HCT116 (cell line): ENCODE results near the gene LHB. TPM values are rescaled to one million over a fixed set of nuclear protein-coding genes. Genes with fewer than 3 reads are reported as not detected.

ENCODE experiments used
- ATAC-seq: fragments of 200-7000 bp; cut with Tn5 transposase; 2 replicates; pipeline ENCODE4 v1.9.1; 2020; ENCODE audit warnings: mild to moderate bottlenecking, moderate library complexity
- BruUV-seq: library from RNA; stranded (reverse); fragments of 400-500 nt; replicated peaks from 2 replicates; lab custom pipeline; 2021; lab: Mats Ljungman, UMichigan
- CTCF ChIA-PET: fragments of 300-600 bp; sonication (Branson Sonifier 250); formaldehyde crosslinking; loops from one replicate; lab custom pipeline; 2021; ENCODE audit warnings: antibody characterized with exemption; lab: Charles Lee
- POLR2A ChIA-PET: fragments of 300-600, 350-600 bp; sonication (Branson Sonifier 250); formaldehyde crosslinking; loops from one replicate; lab custom pipeline; 2021; ENCODE audit warnings: antibody characterized with exemption; lab: Charles Lee
- RAD21 ChIA-PET, 2 experiments: fragments of 300-600 bp; sonication (Branson Sonifier 250); formaldehyde crosslinking; loops; one replicate each; lab custom pipeline; 2023; ENCODE audit warnings: low total read pairs in 2 of 2; ENCODE audit not compliant: uncharacterized antibody in 2 of 2, unreplicated experiment in 2 of 2, low non-redundant PET in 1 of 2; lab: Charles Lee
- DNase-seq: peaks from one replicate; pipeline ENCODE4 v3.0.0-alpha.2; 2010; ENCODE audit warnings: low read depth, low spot score
- H2AFZ ChIP-seq: fragments of 200-600 bp; shearing (Covaris generic), sonication (generic); 2 replicates; pipeline ENCODE4 v1.6.1; 2017; ENCODE audit warnings: low read depth, mixed run types, mixed read lengths, antibody characterized with exemption, low read length; ENCODE audit not compliant: poor library complexity, severe bottlenecking
- H3K27ac ChIP-seq: 2 replicates; pipeline ENCODE4 v1.5.1; 2012; ENCODE audit warnings: low read depth, low read length
- H3K27me3 ChIP-seq: fragments of 200-600 bp; sonication (generic); 2 replicates; pipeline ENCODE4 v1.6.1; 2016; ENCODE audit warnings: mixed run types, low read length, mixed read lengths; ENCODE audit not compliant: insufficient read depth
- H3K36me3 ChIP-seq, 2 experiments: fragments of 200-500 bp in 1 of 2; fragments of 200-600 bp in 1 of 2; sonication (Bioruptor generic) in 1 of 2; sonication (generic) in 1 of 2; 2 replicates each; pipeline versions ENCODE4 v1.5.1 to v1.6.1; 2014 to 2016; ENCODE audit warnings: low read length in 2 of 2, inconsistent platforms in 1 of 2, mixed read lengths in 1 of 2, mixed run types in 1 of 2; ENCODE audit not compliant: insufficient read depth in 2 of 2, control insufficient read depth in 1 of 2
- H3K4me1 ChIP-seq, 2 experiments: fragments of 200-600 bp in 1 of 2; sonication (generic) in 1 of 2; 2 replicates each; pipeline versions ENCODE4 v1.5.1 to v1.6.1; 2012 to 2017; ENCODE audit warnings: low read length in 2 of 2, inconsistent platforms in 1 of 2, mild to moderate bottlenecking in 1 of 2, mixed read lengths in 1 of 2, mixed run types in 1 of 2, moderate library complexity in 1 of 2; ENCODE audit not compliant: insufficient read depth in 2 of 2, control insufficient read depth in 1 of 2
- H3K4me2 ChIP-seq: fragments of 200-600 bp; sonication (generic); 2 replicates; pipeline ENCODE4 v1.6.1; 2017; ENCODE audit warnings: mixed run types, low read length, mixed read lengths
- H3K4me3 ChIP-seq, 2 experiments: fragments of 200-600 bp in 1 of 2; sonication (generic) in 1 of 2; replicated peaks in 1 of 2; 2 replicates each; pipeline ENCODE4 v1.5.1; 2011 to 2016; ENCODE audit warnings: low read length in 2 of 2, control low read depth in 1 of 2, low read depth in 1 of 2, mild to moderate bottlenecking in 1 of 2, mixed read lengths in 1 of 2, mixed run types in 1 of 2
- H3K79me2 ChIP-seq: fragments of 200-600 bp; sonication (generic); 2 replicates; pipeline ENCODE4 v1.6.1; 2017; ENCODE audit warnings: mild to moderate bottlenecking, mixed run types, low read length, moderate library complexity, mixed read lengths; ENCODE audit not compliant: insufficient read depth
- H3K9ac ChIP-seq: fragments of 200-600 bp; sonication (generic); 2 replicates; pipeline ENCODE4 v1.6.1; 2016; ENCODE audit warnings: low read length, mixed read lengths
- H3K9me2 ChIP-seq: fragments of 200-600 bp; sonication (generic), shearing (Covaris generic); 2 replicates; pipeline ENCODE4 v1.6.1; 2017; ENCODE audit warnings: mixed run types, mild to moderate bottlenecking, moderate library complexity; ENCODE audit not compliant: insufficient read depth
- H3K9me3 ChIP-seq, 2 experiments: fragments of 200-500 bp in 1 of 2; fragments of 200-600 bp in 1 of 2; sonication (Bioruptor generic) in 1 of 2; sonication (generic) in 1 of 2; 2 replicates each; pipeline ENCODE4 v1.6.1; 2014 to 2017; ENCODE audit warnings: low read length in 2 of 2, mixed read lengths in 2 of 2, inconsistent platforms in 1 of 2, low read depth in 1 of 2, mild to moderate bottlenecking in 1 of 2, mixed run types in 1 of 2, moderate library complexity in 1 of 2; ENCODE audit not compliant: control insufficient read depth in 1 of 2, insufficient read depth in 1 of 2
- H4K20me1 ChIP-seq: fragments of 200-600 bp; sonication (generic), shearing (Covaris generic); 2 replicates; pipeline ENCODE4 v1.6.1; 2017; ENCODE audit warnings: mixed run types, mild to moderate bottlenecking, moderate library complexity; ENCODE audit not compliant: insufficient read depth
- ATF3 ChIP-seq: IDR thresholded peaks from 2 replicates; pipeline ENCODE4 v1.6.1; 2012
- CBX3 ChIP-seq: IDR thresholded peaks from 2 replicates; pipeline ENCODE4 v1.6.1; 2012; ENCODE audit warnings: low read depth
- CEBPB ChIP-seq: IDR thresholded peaks from 2 replicates; pipeline ENCODE4 v1.6.1; 2012; ENCODE audit warnings: low read depth
- CTCF ChIP-seq, 3 experiments: fragments of 200-600 bp in 1 of 3; sonication (generic) in 1 of 3; IDR thresholded peaks in 2 of 3; conservative IDR thresholded peaks in 1 of 3; 2 replicates each; pipeline ENCODE4 v1.5.1; 2012 to 2017; ENCODE audit warnings: low read depth in 2 of 3, low read length in 2 of 3, antibody characterized with exemption in 1 of 3, borderline replicate concordance in 1 of 3, control low read depth in 1 of 3, mild to moderate bottlenecking in 1 of 3, mixed read lengths in 1 of 3, mixed run types in 1 of 3, moderate library complexity in 1 of 3; ENCODE audit not compliant: insufficient read depth in 1 of 3
- ELF1 ChIP-seq: IDR thresholded peaks from 2 replicates; pipeline ENCODE4 v1.6.1; 2012; ENCODE audit warnings: low read depth, borderline replicate concordance
- EZH2 ChIP-seq: fragments of 200-600 bp; sonication (generic); IDR thresholded peaks from 2 replicates; pipeline ENCODE4 v1.6.1; 2017; ENCODE audit warnings: antibody characterized with exemption, mixed run types
- EZH2phosphoT487 ChIP-seq: fragments of 200-600 bp; IDR thresholded peaks from 2 replicates; pipeline ENCODE4 v1.6.1; 2018; ENCODE audit warnings: antibody characterized with exemption, borderline replicate concordance
- FOSL1 ChIP-seq: IDR thresholded peaks from 2 replicates; pipeline ENCODE4 v1.6.1; 2012; ENCODE audit warnings: low read depth
- JUND ChIP-seq: IDR thresholded peaks from 2 replicates; pipeline ENCODE4 v1.6.1; 2012
- POLR2A ChIP-seq: IDR thresholded peaks from 2 replicates; pipeline ENCODE4 v1.7.0; 2011; ENCODE audit warnings: borderline replicate concordance; ENCODE audit not compliant: insufficient read depth, insufficient read length; ENCODE audit errors: extremely low read depth
- RAD21 ChIP-seq: IDR thresholded peaks from 2 replicates; pipeline ENCODE4 v1.6.1; 2012; ENCODE audit warnings: low read depth, mild to moderate bottlenecking
- SIN3A ChIP-seq: IDR thresholded peaks from 2 replicates; pipeline ENCODE4 v1.6.1; 2012; ENCODE audit warnings: low read depth
- SP1 ChIP-seq: IDR thresholded peaks from 2 replicates; pipeline ENCODE4 v1.6.1; 2012; ENCODE audit warnings: low read depth
- SRF ChIP-seq: IDR thresholded peaks from 2 replicates; pipeline ENCODE4 v1.6.1; 2012; ENCODE audit warnings: low read depth
- ZFX ChIP-seq: fragments of 450-650 bp; IDR thresholded peaks from 2 replicates; pipeline ENCODE4 v1.6.1; 2017
- ZNF274 ChIP-seq: fragments of 200-500 bp; sonication (Bioruptor generic); IDR thresholded peaks from 2 replicates; pipeline ENCODE4 v1.6.1; 2014; ENCODE audit warnings: mild to moderate bottlenecking, low read depth, low read length, inconsistent platforms
- intact Hi-C: fragments of 100-400 bp; cut with micrococcal nuclease; formaldehyde crosslinking; loops from 2 replicates; pipeline ENCODE4 v1.10.0; 2022
- total RNA-seq: library from RNA; stranded (reverse); gene quantifications from one replicate; pipeline ENCODE4 v1.2.1, GENCODE V29; 2021; ENCODE audit not compliant: unreplicated experiment

Gene LHB
- total RNA-seq, 1 experiment from 2014 or later = 3.7 TPM

- Histone ChIP-seq H3K9ac (peak overlapping the region; percentile 67), H3K4me2 (peak overlapping the region; percentile 89), H3K4me3 (peak overlapping the region; percentile 42 to 56), H3K27me3 (no peaks in the 10 kb centered on the region), H3K36me3 (no peaks in the 10 kb centered on the region), H4K20me1 (no peaks in the 10 kb centered on the region), H3K4me1 (peaks cover 35 to 76% of the 10 kb centered on the region in 2 experiments), H3K79me2 (no peaks in the 10 kb centered on the region), H2AFZ (no peak overlapping the region), H3K9me3 (no peaks in the 10 kb centered on the region), H3K9me2 (no peaks in the 10 kb centered on the region), H3K27ac (peak overlapping the region; percentile 69)
- ChIA-PET RAD21 (interaction anchor here in 1 of 2 experiments (0.6 to 0.8 kb wide), 2 partner anchors 12 to 71 kb away, joined by 3 read pairs; partner anchors contain the start of genes GYS1 and RUVBL2), POLR2A (no interaction called here), CTCF (interaction anchor here (0.6 to 1.8 kb wide), 3 partner anchors 10 to 64 kb away, joined by 4 to 18 read pairs (median 4); no protein-coding TSS in a partner anchor)
- BruUV-seq = no TSS peak
- TF ChIP-seq SP1 (no peak), ZNF274 (no peak), ZFX (no peak), POLR2A (no peak), FOSL1 (no peak), CTCF (IDR thresholded peaks at IDR 0.05 in 2 of 3, conservative IDR thresholded peaks at IDR 0.05 in 1 of 3; ENCODE audit: borderline replicate concordance in 1 of 3, insufficient read depth in 1 of 3, low read depth in 2 of 3, low read length in 2 of 3) (no peak), CBX3 (no peak), SIN3A (no peak), EZH2phosphoT487 (no peak), JUND (no peak), SRF (no peak), CEBPB (no peak), EZH2 (no peak), ELF1 (no peak), RAD21 (no peak), ATF3 (no peak)
- intact Hi-C loops = no loop called here
- peak; percentile 49 for ATAC-seq
- no peak for DNase-seq
Measured at GRCh38 chr19:49064029-49064629, 47.2 kb upstream of the LHB start.
